ENCODE data around the gene ZNF385B.

Gene ZNF385B

GRCh38 chr2:179559108-179559806 lies 302.2 kb downstream of the ZNF385B start:
- no peak overlapping the region for H2AFZ ChIP-seq (ENCODE audit: low read depth, low read length)
- H3K27me3 ChIP-seq (ENCODE audit: insufficient read depth, low read length, poor library complexity): no peaks in the 10 kb centered on the region
- no peaks in the 10 kb centered on the region for H3K9me3 ChIP-seq (ENCODE audit: insufficient read depth, low read length, severe bottlenecking)
- TF ChIP-seq EZH2 (IDR thresholded peaks at IDR 0.05; ENCODE audit: borderline replicate concordance, low read depth, low read length, severe bottlenecking) (no peak), CTCF (IDR thresholded peaks at IDR 0.05; ENCODE audit: borderline replicate concordance, extremely low read depth, low read length, poor library complexity, severe bottlenecking) (no peak)
- H3K4me1 ChIP-seq (ENCODE audit: insufficient read depth, low read length): no peaks in the 10 kb centered on the region
- H4K20me1 ChIP-seq (ENCODE audit: insufficient read depth, low read length): no peaks in the 10 kb centered on the region
- H3K36me3 ChIP-seq (ENCODE audit: insufficient read depth, low read length): no peaks in the 10 kb centered on the region
- no peaks in the 10 kb centered on the region for H3K79me2 ChIP-seq (ENCODE audit: insufficient read depth, low read length)
- H3K4me2 ChIP-seq (ENCODE audit: insufficient read depth, low read length): no peak overlapping the region
- no peak overlapping the region for H3K27ac ChIP-seq (ENCODE audit: low read length)
- H3K9ac ChIP-seq (ENCODE audit: low read depth, low read length): no peak overlapping the region
- H3K4me3 ChIP-seq (ENCODE audit: low read depth in 1 of 2, low read length in 2 of 2): no peak overlapping the region
- no peak for DNase-seq
- ATAC-seq (ENCODE audit: insufficient read depth, low read depth): no peak

- no peak for TF ChIP-seq EZH2 (IDR thresholded peaks at IDR 0.05; ENCODE audit: borderline replicate concordance, low read depth, low read length, severe bottlenecking)
- no peaks in the 10 kb centered on the region for H3K79me2 ChIP-seq (ENCODE audit: insufficient read depth, low read length)
- H3K36me3 ChIP-seq (ENCODE audit: insufficient read depth, low read length): no peaks in the 10 kb centered on the region
- H3K27me3 ChIP-seq (ENCODE audit: insufficient read depth, low read length, poor library complexity): no peaks in the 10 kb centered on the region
- H4K20me1 ChIP-seq (ENCODE audit: insufficient read depth, low read length): no peaks in the 10 kb centered on the region
- H3K4me3 ChIP-seq (ENCODE audit: low read depth in 1 of 2, low read length in 2 of 2): no peak overlapping the region
- no peak for DNase-seq
- ATAC-seq (ENCODE audit: insufficient read depth, low read depth): no peak
- no peak overlapping the region for H3K27ac ChIP-seq (ENCODE audit: low read length)
- no peak overlapping the region for H3K9ac ChIP-seq (ENCODE audit: low read depth, low read length)
- H3K4me1 ChIP-seq (ENCODE audit: insufficient read depth, low read length): no peaks in the 10 kb centered on the region
- H2AFZ ChIP-seq (ENCODE audit: low read depth, low read length): no peak overlapping the region
- H3K4me2 ChIP-seq (ENCODE audit: insufficient read depth, low read length): no peak overlapping the region
- no peaks in the 10 kb centered on the region for H3K9me3 ChIP-seq (ENCODE audit: insufficient read depth, low read length, severe bottlenecking)
These were observed 303.1 kb downstream of the ZNF385B start for GRCh38 chr2:179558010-179558934.

- no peak overlapping the region for H3K9ac ChIP-seq (ENCODE audit: low read depth, low read length)
- H3K4me3 ChIP-seq (ENCODE audit: low read depth in 1 of 2, low read length in 2 of 2): no peak overlapping the region
- TF ChIP-seq EZH2 (IDR thresholded peaks at IDR 0.05; ENCODE audit: borderline replicate concordance, low read depth, low read length, severe bottlenecking): no peak
- TF ChIP-seq CTCF (IDR thresholded peaks at IDR 0.05; ENCODE audit: borderline replicate concordance, extremely low read depth, low read length, poor library complexity, severe bottlenecking): no peak
- H4K20me1 ChIP-seq (ENCODE audit: insufficient read depth, low read length): no peaks in the 10 kb centered on the region
- H2AFZ ChIP-seq (ENCODE audit: low read depth, low read length): no peak overlapping the region
- no peaks in the 10 kb centered on the region for H3K36me3 ChIP-seq (ENCODE audit: insufficient read depth, low read length)
- DNase-seq: no peak
- ATAC-seq (ENCODE audit: insufficient read depth, low read depth): no peak
- no peaks in the 10 kb centered on the region for H3K4me1 ChIP-seq (ENCODE audit: insufficient read depth, low read length)
- H3K9me3 ChIP-seq (ENCODE audit: insufficient read depth, low read length, severe bottlenecking): no peaks in the 10 kb centered on the region
- H3K79me2 ChIP-seq (ENCODE audit: insufficient read depth, low read length): no peaks in the 10 kb centered on the region
- H3K4me2 ChIP-seq (ENCODE audit: insufficient read depth, low read length): no peak overlapping the region
- no peak overlapping the region for H3K27ac ChIP-seq (ENCODE audit: low read length)
- H3K27me3 ChIP-seq (ENCODE audit: insufficient read depth, low read length, poor library complexity): no peaks in the 10 kb centered on the region
These were observed 305.0 kb downstream of the ZNF385B start for GRCh38 chr2:179556425-179556824.

All from DND-41 (cell line).